BJ (cell line): ENCODE data around the gene COL18A1. TPM values are rescaled to one million over a fixed set of nuclear protein-coding genes. Genes with fewer than 3 reads are reported as not detected.

Experiments
- CTCF ChIA-PET: fragments of 350-600 bp; formaldehyde crosslinking; extraction: SDS; loops from one replicate; lab custom pipeline; 2021; ENCODE audit warnings: antibody characterized with exemption, inconsistent platforms; lab: Yijun Ruan, JAX
- POLR2A ChIA-PET: fragments of 300-600 bp; sonication (Branson Sonifier 250); formaldehyde crosslinking; extraction: SDS; loops from one replicate; lab custom pipeline; 2021; ENCODE audit warnings: antibody characterized with exemption; lab: Charles Lee
- DNase-seq: peaks from one replicate; pipeline ENCODE4 v3.0.0-alpha.2; 2011; ENCODE audit warnings: low read depth
- H3K27me3 ChIP-seq: 2 replicates; pipeline ENCODE4 v1.6.0; 2011; ENCODE audit warnings: low read length; ENCODE audit not compliant: control insufficient read depth, insufficient read depth
- H3K36me3 ChIP-seq: 2 replicates; pipeline ENCODE4 v1.5.1; 2011; ENCODE audit warnings: low read length; ENCODE audit not compliant: control insufficient read depth, insufficient read depth
- H3K4me3 ChIP-seq: 2 replicates; pipeline ENCODE4 v1.5.1; 2011; ENCODE audit warnings: low read depth, mild to moderate bottlenecking, control low read depth, low read length
- CTCF ChIP-seq: IDR thresholded peaks from 2 replicates; pipeline ENCODE4 v1.5.1; 2011; ENCODE audit warnings: low read depth, mild to moderate bottlenecking, control low read depth, inconsistent platforms, low read length, moderate library complexity; ENCODE audit not compliant: insufficient read depth
- polyA plus RNA-seq: library from polyadenylated mRNA; depleted of rRNA; stranded (reverse); fragments of >200 nt; gene quantifications from 2 replicates; pipeline ENCODE4 v1.2.3, GENCODE V29; 2011

The COL18A1 gene
- polyA plus RNA-seq, 1 experiment = 99.7 TPM

- TF ChIP-seq CTCF = no peak
- Histone ChIP-seq H3K27me3 (no peaks in the 10 kb centered on the region), H3K4me3 (no peak overlapping the region), H3K36me3 (peaks cover 3% of the 10 kb centered on the region; the same call in 1 of the 2 replicates)
- POLR2A ChIA-PET = no interaction called here
- DNase-seq = no peak
- CTCF ChIA-PET = interaction anchor here (1.0 kb wide), 1 partner anchor 10 kb away, joined by 3 read pairs; no protein-coding TSS in a partner anchor
Measured at GRCh38 chr21:45516071-45516670, 111.2 kb downstream of the COL18A1 start.

- no peak for TF ChIP-seq CTCF
- Histone ChIP-seq H3K4me3 (no peak overlapping the region), H3K27me3 (no peaks in the 10 kb centered on the region), H3K36me3 (peaks cover 3% of the 10 kb centered on the region; the same call in 1 of the 2 replicates)
- POLR2A ChIA-PET = no interaction called here
- CTCF ChIA-PET = interaction anchor here (0.6 to 1.0 kb wide), 2 partner anchors 11 to 77 kb away, joined by 3 read pairs; no protein-coding TSS in a partner anchor
- no peak for DNase-seq
Measured at GRCh38 chr21:45516671-45517151, 111.7 kb downstream of the COL18A1 start.

GRCh38 chr21:45517249-45518065 is 112.5 kb downstream of the COL18A1 start:
- POLR2A ChIA-PET = no interaction called here
- TF ChIP-seq CTCF = no peak
- Histone ChIP-seq H3K4me3 (no peak overlapping the region), H3K27me3 (no peaks in the 10 kb centered on the region), H3K36me3 (peaks cover 3% of the 10 kb centered on the region; the same call in 1 of the 2 replicates)
- CTCF ChIA-PET = interaction anchor here (0.6 to 1.0 kb wide), 2 partner anchors 12 to 78 kb away, joined by 3 read pairs; no protein-coding TSS in a partner anchor
- DNase-seq = no peak

GRCh38 chr21:45518742-45519141 is 113.8 kb downstream of the COL18A1 start:
- no peak overlapping the region for H3K4me3 ChIP-seq
- TF ChIP-seq CTCF = no peak
- H3K36me3 ChIP-seq = peaks cover 1% of the 10 kb centered on the region; the same call in 1 of the 2 replicates
- ChIA-PET CTCF (no interaction called here), POLR2A (no interaction called here)
- DNase-seq = no peak
- H3K27me3 ChIP-seq = no peaks in the 10 kb centered on the region

- no peak for DNase-seq
- CTCF ChIA-PET = no interaction called here
- no peak for TF ChIP-seq CTCF
Measured at GRCh38 chr21:45519182-45519581, 114.2 kb downstream of the COL18A1 start.

More at GRCh38 chr21:45519182-45519581, 114.2 kb downstream of the COL18A1 start:
- Histone ChIP-seq H3K27me3 (no peaks in the 10 kb centered on the region), H3K4me3 (no peak overlapping the region), H3K36me3 (peaks cover 1% of the 10 kb centered on the region; the same call in 1 of the 2 replicates)
- POLR2A ChIA-PET = no interaction called here
